Ishikawa (cell line): ENCODE results near the gene DCAF5.

ENCODE experiments used
- CEBPB ChIP-seq: IDR thresholded peaks from 2 replicates; pipeline ENCODE4 v1.6.1; 2012
- CREB1 ChIP-seq: IDR thresholded peaks from 2 replicates; pipeline ENCODE4 v1.6.1; 2012; ENCODE audit warnings: low read depth
- EGR1 ChIP-seq: IDR thresholded peaks from 2 replicates; pipeline ENCODE4 v1.6.1; 2012
- EP300 ChIP-seq: IDR thresholded peaks from 2 replicates; pipeline ENCODE4 v1.6.1; 2012; ENCODE audit warnings: borderline replicate concordance
- FOXM1 ChIP-seq: IDR thresholded peaks from 2 replicates; pipeline ENCODE4 v1.6.1; 2012; ENCODE audit warnings: low read depth, borderline replicate concordance
- MAX ChIP-seq: IDR thresholded peaks from 2 replicates; pipeline ENCODE4 v1.6.1; 2012
- NFIC ChIP-seq: IDR thresholded peaks from 2 replicates; pipeline ENCODE4 v1.6.1; 2012
- RAD21 ChIP-seq: IDR thresholded peaks from 2 replicates; pipeline ENCODE4 v1.6.1; 2012; ENCODE audit warnings: low read depth
- REST ChIP-seq: IDR thresholded peaks from 2 replicates; pipeline ENCODE4 v1.6.1; 2012; ENCODE audit warnings: low read depth, mild to moderate bottlenecking
- TAF1 ChIP-seq: IDR thresholded peaks from 2 replicates; pipeline ENCODE4 v1.6.1; 2012; ENCODE audit warnings: low read depth, mild to moderate bottlenecking
- TCF12 ChIP-seq: IDR thresholded peaks from 2 replicates; pipeline ENCODE4 v1.6.1; 2012; ENCODE audit warnings: low read depth
- TEAD4 ChIP-seq: IDR thresholded peaks from 2 replicates; pipeline ENCODE4 v1.6.1; 2012
- USF1 ChIP-seq: IDR thresholded peaks from 2 replicates; pipeline ENCODE4 v1.6.1; 2012
- YY1 ChIP-seq: IDR thresholded peaks from 2 replicates; pipeline ENCODE4 v1.6.1; 2012; ENCODE audit warnings: low read depth
- ZBTB7A ChIP-seq: IDR thresholded peaks from 2 replicates; pipeline ENCODE4 v1.6.1; 2012; ENCODE audit warnings: low read depth

Gene DCAF5

GRCh38 chr14:69050240-69051184, 102.4 kb downstream of the DCAF5 start:
- no peak for TF ChIP-seq NFIC
- TF ChIP-seq YY1 = no peak
- no peak for TF ChIP-seq USF1
- TF ChIP-seq FOXM1 = no peak
- TF ChIP-seq CEBPB = no peak
- no peak for TF ChIP-seq TAF1
- TF ChIP-seq EP300 = no peak
- TF ChIP-seq MAX = no peak
- no peak for TF ChIP-seq TEAD4
- no peak for TF ChIP-seq ZBTB7A
- TF ChIP-seq REST = no peak

GRCh38 chr14:69049675-69050074, 103.2 kb downstream of the DCAF5 start:
- TF ChIP-seq TCF12 (no peak), EP300 (no peak), MAX (no peak), NFIC (no peak), EGR1 (no peak), CEBPB (no peak), FOXM1 (no peak), TEAD4 (no peak)

GRCh38 chr14:69048456-69048855, 104.5 kb downstream of the DCAF5 start:
- TF ChIP-seq RAD21 = no peak
- no peak for TF ChIP-seq YY1
- TF ChIP-seq TAF1 = no peak
- TF ChIP-seq CEBPB = no peak
- peak; percentile 73 for TF ChIP-seq NFIC

GRCh38 chr14:69047255-69047654, 105.7 kb downstream of the DCAF5 start:
- TF ChIP-seq USF1 (no peak), TEAD4 (no peak), NFIC (no peak), CREB1 (no peak), YY1 (no peak), EGR1 (no peak), FOXM1 (no peak), TCF12 (no peak), MAX (no peak), EP300 (no peak), ZBTB7A (no peak), REST (no peak), CEBPB (no peak), RAD21 (no peak), TAF1 (no peak)

GRCh38 chr14:69046476-69046860, 106.5 kb downstream of the DCAF5 start:
- TF ChIP-seq EGR1 (no peak), CREB1 (no peak), NFIC (peak; percentile 67), RAD21 (no peak), TAF1 (no peak), TEAD4 (no peak), EP300 (no peak)
